Raji (cell line): ENCODE results near the gene PITX1.

Source experiments
- POLR2A ChIP-seq: IDR thresholded peaks from 2 replicates; pipeline ENCODE4 v1.6.1; 2011; ENCODE audit warnings: low read depth, low read length, control low read depth; ENCODE audit not compliant: insufficient read depth

Gene PITX1

DNA sequence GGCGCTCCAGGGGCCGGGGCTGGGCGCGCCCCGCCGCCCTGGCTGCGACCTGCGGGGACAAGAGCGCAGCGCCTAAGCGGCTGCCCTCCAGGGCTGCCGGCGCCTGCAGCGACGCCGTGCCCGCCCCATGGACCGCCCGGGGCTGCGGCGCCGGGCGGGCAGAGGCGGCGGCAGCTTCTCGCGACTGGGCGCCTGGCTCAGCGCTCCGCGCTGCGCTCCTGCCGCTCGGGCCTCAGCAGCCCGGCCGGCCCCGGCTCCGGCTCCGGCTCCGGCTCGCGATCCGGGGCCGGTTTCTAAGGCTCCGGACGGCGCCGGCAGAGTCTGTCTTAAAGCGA, at the start of gene PITX1:
PITX1 (minus strand) TSS at position 328 of the 335 bp plus-strand sequence. CDS start 347 bp downstream, outside the sequence.
- no peak for TF ChIP-seq POLR2A

DNA sequence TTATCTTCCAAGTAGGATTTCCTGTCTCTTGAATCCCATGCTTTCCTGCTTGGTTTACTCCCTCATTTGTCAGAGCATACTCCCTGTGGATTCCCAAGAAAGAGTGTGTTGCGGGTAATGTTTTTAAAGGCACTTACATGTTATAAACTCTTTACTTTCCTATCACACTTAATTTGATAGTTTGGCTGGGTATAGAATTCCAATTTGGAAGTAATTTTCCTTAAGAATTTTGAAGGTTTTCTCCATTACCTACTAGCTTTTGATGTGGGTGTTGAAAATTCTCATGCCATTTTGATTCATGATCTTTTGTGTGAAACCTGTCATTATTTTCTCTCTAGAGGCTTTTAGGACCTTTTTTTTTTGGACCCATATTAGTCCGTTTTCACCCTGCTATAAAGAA, 47.2 kb upstream of the PITX1 start:
- TF ChIP-seq POLR2A: no peak

DNA sequence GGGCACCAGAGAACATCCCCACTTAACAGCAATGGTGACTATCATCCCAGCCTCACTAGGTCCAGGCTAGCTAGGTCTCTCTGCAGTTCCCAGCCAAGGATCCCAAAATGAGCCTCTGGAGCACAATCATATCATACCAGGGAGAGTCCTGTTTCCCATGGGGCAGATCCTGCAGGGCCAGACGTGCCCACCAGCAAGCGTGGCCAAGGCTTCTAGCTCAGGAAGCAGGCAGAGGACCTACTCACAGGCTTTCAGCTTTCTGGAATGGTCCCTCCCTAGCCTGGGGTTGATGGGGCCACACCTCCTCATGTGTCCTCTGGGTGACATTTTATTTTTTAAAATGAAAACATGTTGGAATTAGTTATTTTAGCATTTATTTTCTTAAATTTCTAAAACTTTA, 45.7 kb upstream of the PITX1 start:
- TF ChIP-seq POLR2A: no peak

DNA sequence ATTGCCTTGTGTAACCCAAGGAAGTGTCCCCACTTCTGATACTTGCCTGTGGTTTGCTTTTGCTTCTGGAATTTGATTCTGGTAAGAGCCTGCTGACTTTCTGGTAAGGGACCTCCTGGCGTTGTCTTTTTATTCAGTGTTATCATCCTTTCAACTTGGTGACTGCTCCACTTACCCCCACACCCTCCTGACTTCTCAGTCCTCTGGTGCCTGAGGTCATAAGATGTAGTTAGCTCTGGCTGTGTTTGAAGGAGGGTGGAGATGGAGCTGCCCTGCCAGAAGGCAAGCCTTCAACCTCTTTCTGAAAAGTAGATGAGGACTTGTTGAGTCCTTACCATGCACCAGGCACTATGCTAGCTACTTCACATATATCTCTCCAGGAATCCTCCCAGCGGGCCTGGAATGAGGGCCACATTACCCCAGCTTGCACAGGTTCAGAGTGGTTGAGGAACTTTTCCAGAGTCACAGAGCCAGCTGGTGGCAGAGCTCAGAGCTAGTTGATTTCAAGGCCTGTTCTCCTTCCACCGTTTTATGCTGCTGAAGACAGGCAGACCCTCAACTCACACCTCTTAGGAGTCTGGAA, 45.2 kb upstream of the PITX1 start:
- no peak for TF ChIP-seq POLR2A

DNA sequence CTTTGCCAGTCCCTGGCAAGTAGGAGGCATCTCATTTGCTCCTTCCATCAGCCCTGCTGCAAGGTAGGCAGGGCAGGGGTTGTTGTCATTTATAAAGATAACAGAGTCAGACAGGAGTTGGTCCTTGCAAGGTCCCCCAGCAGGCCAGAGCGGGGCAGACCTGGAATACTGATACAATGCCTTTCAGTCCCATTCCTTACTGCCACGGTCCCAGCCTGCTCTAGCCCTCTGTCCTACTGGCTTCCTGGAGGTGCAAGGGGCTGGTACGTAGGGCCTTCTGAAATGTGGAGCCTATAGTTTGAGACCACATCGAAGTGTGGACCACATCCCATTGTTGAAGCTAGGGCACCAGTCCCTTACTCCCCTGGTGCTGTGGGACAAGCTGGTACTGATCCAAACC, 42.8 kb upstream of the PITX1 start:
- no peak for TF ChIP-seq POLR2A

DNA sequence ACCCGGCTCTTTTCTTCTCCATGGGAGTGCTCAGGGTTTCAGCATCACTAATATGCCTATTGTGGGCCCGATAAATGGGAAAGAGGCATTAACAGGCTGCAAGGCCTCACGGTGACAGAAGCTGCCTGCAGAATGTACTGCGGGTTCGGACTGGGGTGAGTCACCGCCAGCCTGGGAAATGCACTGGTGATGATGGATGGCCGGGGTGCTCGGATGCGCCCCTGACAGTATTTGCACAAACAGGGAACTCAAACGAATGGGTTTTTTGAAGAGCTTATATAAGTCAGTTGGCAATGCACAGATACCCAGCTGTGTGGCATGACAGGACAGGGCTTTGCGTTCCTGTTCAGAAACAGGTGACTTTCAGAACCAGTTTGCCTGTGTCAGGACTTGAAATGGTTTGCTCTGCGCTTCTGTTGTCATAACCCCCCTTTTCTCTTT, 42.0 kb upstream of the PITX1 start:
- no peak for TF ChIP-seq POLR2A

- TF ChIP-seq POLR2A: no peak
These were observed 41.6 kb upstream of the PITX1 start for GRCh38 chr5:135075621-135076020.

- TF ChIP-seq POLR2A: no peak
These were observed 39.8 kb upstream of the PITX1 start for GRCh38 chr5:135073761-135074345.

DNA sequence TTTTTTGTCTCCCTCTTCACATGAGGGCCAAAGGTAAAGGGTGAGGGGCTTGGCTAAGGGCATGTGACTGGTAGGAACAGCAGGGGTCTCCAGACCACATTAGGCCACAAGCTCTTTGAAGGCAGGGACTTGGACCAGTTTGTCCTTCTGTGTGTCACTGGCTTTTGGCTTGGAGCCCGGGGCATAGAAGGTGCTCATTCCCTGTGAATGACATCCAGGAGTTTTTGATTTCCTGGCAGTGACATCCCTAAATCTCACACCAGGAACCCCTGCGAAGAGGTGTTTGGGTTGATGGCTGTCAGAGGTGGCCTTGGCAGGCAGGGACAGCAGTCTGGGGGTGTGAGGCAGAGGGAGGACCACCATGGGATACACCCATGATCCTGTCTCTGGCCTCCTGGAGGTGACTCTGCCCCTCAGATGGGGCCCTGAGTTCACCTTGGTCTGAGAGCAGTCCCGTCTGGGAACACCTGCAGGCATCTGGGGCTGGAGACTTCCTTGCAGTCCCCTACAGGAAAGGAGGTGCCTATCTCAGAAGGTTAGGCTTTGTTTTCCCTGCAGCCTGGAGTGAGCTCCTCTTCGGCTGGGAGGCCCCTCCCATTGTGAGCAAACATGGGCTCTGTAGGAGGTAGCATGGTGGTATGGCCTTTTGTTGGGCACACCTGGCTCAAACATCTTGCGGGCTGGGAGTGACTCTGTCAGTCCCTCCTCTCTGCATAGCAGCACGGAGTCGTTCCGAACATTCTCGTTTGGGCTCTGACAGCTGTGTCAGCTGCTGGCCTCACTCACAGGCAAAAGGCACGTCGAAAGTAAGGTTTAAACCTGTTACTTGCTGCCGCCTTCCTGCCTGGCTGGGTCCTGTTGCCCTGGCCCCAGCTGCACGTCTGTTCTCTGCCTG, 38.6 kb upstream of the PITX1 start:
- TF ChIP-seq POLR2A: no peak

DNA sequence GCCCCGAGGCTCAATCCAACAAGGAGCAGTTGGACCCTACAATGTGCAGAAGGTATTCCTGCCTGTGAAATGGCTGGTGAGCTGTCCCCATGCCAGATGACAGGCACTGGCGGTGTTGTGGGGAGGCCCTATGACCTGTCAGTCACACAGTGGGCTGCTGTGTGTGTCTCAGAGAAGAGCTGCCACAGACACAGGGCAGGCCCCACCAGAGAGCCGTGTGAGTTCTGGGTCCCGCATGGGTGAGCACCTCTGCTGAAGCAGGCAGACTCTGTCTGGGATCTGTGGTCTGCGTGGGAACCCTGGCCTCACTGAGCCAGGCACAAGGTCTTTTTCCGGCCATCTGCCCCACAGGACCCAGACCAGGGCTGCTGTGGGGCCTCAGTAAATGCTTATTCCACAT, 37.3 kb upstream of the PITX1 start:
- TF ChIP-seq POLR2A: no peak

DNA sequence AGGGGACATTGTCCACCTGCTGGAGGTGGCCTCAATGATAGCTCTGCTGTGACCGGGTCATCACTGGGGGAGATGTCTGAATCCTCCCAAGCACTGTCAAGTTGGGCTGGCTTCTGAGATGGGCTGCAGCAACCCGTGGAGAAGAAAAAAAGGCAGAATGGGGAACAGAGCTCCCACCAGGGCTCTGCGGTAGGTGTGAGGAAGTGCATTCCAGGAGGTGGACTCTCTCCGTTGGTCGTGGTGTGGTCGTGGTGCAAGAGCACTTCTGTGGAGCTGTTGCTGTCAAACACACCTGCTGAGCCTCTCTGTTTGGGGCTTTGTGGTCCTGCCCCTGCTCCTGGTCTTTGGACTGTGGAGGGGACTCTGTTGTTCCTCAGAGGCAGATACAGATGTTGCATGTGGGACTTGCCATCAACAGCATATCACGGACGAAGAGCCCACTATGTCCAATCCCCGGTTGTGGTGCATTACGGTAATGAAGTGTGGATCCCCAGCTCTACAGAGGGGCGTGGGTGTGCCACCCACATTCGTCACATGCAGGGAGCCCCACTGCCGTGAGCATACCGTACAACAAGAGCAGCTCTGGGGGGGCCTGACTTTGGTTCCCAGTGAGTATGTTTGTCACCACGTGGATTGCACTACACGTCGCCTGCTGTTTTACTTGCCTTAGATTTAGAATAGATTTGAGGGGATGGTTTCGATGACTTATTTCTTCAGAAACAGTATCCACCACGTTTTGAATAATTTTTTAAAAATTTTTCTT, 36.0 kb upstream of the PITX1 start:
- no peak for TF ChIP-seq POLR2A

- TF ChIP-seq POLR2A: no peak
These were observed 35.2 kb upstream of the PITX1 start for GRCh38 chr5:135069016-135069770.

GRCh38 chr5:135067587-135067986, 33.6 kb upstream of the PITX1 start:
- TF ChIP-seq POLR2A: no peak

DNA sequence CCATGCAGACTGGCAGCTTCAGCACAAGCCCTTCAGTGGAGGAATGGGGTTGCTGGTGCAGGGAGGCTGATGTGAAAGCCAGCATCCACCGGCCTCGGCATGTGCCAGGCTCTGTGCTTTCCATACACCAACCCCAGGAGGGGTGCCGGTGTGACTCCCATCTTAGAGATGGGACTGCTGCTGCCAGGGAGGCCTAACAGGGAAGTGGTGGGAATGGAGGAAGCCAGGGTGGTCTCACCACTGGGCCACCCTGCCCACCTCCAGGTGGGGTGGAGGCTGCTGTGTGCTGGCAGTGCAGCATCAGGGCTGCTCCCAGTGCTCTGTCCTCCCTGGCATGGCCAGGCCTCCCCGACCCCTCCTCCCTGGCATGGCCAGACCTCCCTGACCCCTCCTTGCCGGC, 32.8 kb upstream of the PITX1 start:
- TF ChIP-seq POLR2A: no peak
